Caki2 (cell line): ENCODE measurements around the gene PAF1. TPM values are rescaled to one million over a fixed set of nuclear protein-coding genes. Genes with fewer than 3 reads are reported as not detected.

Experiments used
- DNase-seq: peaks from one replicate; pipeline ENCODE4 v3.0.0-alpha.2; 2015; ENCODE audit warnings: low read depth
- in situ Hi-C: cut with HindIII; loops from 2 replicates; pipeline ENCODE4 v1.10.0; 2016; ENCODE audit warnings: low sequenced_read_pairs, low pct_unique_long_range_greater_than_20kb, mixed read lengths
- total RNA-seq: library from RNA; depleted of rRNA; stranded (reverse); fragments of >200 nt; shearing (Covaris generic); gene quantifications from 2 replicates; pipeline ENCODE4 v1.2.3, GENCODE V29; 2014; ENCODE audit warnings: low replicate concordance

The PAF1 gene
- total RNA-seq, 1 experiment from 2014 or later: 79.9 TPM

GRCh38 chr19:39408392-39409207 lies 17.7 kb upstream of the PAF1 start:
- no peak for DNase-seq

GRCh38 chr19:39407660-39408391 lies 16.9 kb upstream of the PAF1 start:
- DNase-seq: no peak
- in situ Hi-C loops: no loop called here

More at GRCh38 chr19:39408392-39409207, 17.7 kb upstream of the PAF1 start:
- in situ Hi-C loops: no loop called here

- in situ Hi-C loops: no loop called here
- DNase-seq: no peak
These were observed 16.4 kb upstream of the PAF1 start for GRCh38 chr19:39407410-39407659.

GRCh38 chr19:39406656-39407409 lies 15.9 kb upstream of the PAF1 start, which contains the start of gene ZFP36:
ZFP36 (plus strand) TSS chr19:39406847; CDS start chr19:39406905, 58 bp downstream.
- in situ Hi-C loops: no loop called here
- DNase-seq: peak; percentile 63

GRCh38 chr19:39405958-39406655 lies 15.2 kb upstream of the PAF1 start:
- no peak for DNase-seq
- in situ Hi-C loops: no loop called here

- in situ Hi-C loops: no loop called here
- no peak for DNase-seq
These were observed 14.5 kb upstream of the PAF1 start for GRCh38 chr19:39405261-39405957.

- in situ Hi-C loops: no loop called here
- peak; percentile 98 for DNase-seq
These were observed 12.7 kb upstream of the PAF1 start for GRCh38 chr19:39403331-39404312.

GRCh38 chr19:39402346-39403300 lies 11.7 kb upstream of the PAF1 start:
- in situ Hi-C loops: no loop called here
- DNase-seq: peak; percentile 82

GRCh38 chr19:39401549-39402345 lies 10.8 kb upstream of the PAF1 start:
- in situ Hi-C loops: no loop called here
- DNase-seq: peak; percentile 82

GRCh38 chr19:39401070-39401548 lies 10.2 kb upstream of the PAF1 start:
- DNase-seq: no peak
- in situ Hi-C loops: no loop called here

- DNase-seq: no peak
- in situ Hi-C loops: no loop called here
These were observed 9.2 kb upstream of the PAF1 start for GRCh38 chr19:39400061-39400460.

- in situ Hi-C loops: no loop called here
These were observed 8.8 kb upstream of the PAF1 start for GRCh38 chr19:39399668-39400050.

GRCh38 chr19:39398297-39398864 lies 7.5 kb upstream of the PAF1 start:
- DNase-seq: no peak
- in situ Hi-C loops: no loop called here

More at GRCh38 chr19:39399668-39400050, 8.8 kb upstream of the PAF1 start:
- no peak for DNase-seq

GRCh38 chr19:39397360-39398296 lies 6.7 kb upstream of the PAF1 start:
- in situ Hi-C loops: no loop called here
- peak; percentile 86 for DNase-seq
